NCI-H2029 (cell line): ENCODE data around the gene TBKBP1.
"Not testable (repeated sequence)": the region's sequence is repeated elsewhere in the genome, so short reads cannot be mapped to it uniquely, and the experiment has no call there.

Experiments
- DNase-seq: peaks from one replicate; lab custom pipeline; 2025; lab: John Stamatoyannopoulos, UW

TBKBP1 gene

DNA sequence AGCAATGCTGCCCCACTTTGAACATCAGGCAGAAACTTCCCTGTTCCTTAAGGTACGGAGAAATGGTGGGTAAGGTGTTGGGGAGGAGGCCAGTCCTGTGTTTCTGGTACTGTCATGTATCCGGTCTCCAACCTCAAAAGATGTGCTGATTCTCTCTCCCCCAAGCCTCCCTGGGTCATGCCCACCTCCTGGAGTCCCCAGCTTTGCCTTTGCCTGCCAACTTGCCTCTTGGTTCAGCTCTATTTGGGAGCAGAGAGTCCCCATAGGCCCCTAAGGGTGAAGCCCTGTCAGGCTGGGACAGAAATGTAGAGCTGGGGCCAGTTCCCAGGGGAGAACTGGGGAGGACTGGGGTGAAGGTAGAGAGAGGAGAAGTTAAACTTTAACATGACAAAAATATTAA lies 37.4 kb downstream of the TBKBP1 start:
- DNase-seq: no peak

DNA sequence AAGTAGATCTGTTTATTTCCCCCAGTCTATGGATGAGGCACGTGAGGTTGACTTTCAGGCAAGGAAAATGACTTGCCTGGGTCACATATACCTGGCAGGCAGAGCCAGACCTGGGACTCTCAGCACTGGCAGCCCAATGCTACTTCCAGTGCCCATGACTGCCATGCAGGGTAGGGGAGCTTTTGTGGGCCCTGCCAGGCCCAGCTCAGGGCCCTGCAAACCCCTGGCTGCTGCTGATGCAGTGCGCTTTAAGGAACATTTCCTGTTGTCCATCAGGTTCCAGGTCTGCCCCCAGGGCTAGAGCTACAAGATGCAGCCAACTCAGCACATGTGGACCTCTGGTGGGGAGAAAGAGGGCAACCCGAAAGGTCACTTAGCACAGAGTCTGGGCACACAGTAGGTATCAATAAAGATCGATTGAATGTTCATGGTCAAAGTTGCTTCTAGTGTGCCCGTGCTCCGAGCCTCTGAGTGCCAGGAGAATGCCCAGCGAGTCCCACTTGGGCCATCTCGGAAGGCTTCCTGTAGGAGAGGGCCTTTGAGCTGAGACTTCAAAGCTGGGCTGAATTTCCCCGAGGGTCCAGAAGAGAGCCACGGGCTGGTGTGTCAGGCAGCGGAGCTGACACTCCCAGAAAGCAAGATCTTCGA lies 38.6 kb downstream of the TBKBP1 start:
- no peak for DNase-seq

DNA sequence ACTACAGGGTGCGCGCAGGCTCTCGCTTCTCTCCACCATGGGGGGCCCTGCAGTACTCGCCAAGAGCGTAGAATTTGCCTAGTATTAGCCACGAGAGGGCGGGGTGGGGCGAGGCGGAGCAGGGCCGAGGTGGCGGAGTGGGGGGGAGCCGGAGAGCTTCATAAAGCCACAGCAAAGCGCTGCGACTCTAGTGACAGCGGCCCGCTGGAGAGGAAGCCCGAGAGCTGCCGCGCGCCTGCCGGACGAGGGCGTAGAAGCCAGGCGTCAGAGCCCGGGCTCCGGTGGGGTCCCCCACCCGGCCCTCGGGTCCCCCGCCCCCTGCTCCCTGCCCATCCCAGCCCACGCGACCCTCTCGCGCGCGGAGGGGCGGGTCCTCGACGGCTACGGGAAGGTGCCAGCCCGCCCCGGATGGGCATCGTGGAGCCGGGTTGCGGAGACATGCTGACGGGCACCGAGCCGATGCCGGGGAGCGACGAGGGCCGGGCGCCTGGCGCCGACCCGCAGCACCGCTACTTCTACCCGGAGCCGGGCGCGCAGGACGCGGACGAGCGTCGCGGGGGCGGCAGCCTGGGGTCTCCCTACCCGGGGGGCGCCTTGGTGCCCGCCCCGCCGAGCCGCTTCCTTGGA lies 39.2 kb downstream of the TBKBP1 start, which contains the start of gene TBX21:
Gene TBX21, plus strand, starts transcription at position 190 of the 627 bp plus-strand sequence. Its CDS starts 219 bp downstream, at position 409.
- DNase-seq: no peak

DNA sequence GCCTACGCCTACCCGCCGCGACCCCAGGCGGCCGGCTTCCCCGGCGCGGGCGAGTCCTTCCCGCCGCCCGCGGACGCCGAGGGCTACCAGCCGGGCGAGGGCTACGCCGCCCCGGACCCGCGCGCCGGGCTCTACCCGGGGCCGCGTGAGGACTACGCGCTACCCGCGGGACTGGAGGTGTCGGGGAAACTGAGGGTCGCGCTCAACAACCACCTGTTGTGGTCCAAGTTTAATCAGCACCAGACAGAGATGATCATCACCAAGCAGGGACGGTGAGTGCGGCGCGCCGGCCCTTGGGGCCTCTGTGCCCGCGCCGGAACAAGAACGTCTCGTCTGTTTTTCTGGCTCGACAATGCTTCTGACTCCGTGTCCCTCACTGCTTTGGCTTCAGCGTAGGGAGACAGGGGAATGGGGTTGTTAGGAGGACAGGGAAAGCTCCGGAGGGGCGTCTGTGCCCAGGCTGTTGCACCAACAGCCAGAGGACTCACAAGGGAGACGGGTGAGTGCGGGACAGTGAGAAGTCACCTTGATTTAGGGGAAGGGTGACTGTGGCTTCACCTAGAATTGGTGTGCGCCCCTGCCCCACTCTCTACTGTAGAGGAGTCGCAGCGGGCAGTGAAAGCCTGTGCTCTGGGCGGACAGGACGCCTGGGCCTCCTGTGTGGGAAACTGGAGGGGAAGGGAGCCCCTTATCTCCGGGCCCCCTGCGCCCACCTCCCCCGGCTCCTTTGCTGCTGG lies 39.9 kb downstream of the TBKBP1 start:
- no peak for DNase-seq

DNA sequence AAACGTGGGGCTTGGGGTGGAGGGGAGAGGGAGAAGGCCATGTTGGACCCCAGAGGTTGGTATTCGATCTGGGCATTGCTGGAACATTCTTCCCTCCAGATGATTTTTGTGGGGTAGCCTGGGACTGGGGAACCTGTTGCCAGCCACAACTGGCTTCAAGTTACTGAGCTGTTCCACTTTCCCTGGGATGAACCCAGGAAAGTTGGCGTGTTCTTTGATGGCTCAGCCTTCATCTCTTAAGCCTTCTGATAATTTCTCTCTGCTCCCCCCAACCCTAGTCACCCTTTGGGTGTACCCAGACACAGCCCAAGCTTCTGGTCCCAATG lies 41.1 kb downstream of the TBKBP1 start:
- no peak for DNase-seq

DNA sequence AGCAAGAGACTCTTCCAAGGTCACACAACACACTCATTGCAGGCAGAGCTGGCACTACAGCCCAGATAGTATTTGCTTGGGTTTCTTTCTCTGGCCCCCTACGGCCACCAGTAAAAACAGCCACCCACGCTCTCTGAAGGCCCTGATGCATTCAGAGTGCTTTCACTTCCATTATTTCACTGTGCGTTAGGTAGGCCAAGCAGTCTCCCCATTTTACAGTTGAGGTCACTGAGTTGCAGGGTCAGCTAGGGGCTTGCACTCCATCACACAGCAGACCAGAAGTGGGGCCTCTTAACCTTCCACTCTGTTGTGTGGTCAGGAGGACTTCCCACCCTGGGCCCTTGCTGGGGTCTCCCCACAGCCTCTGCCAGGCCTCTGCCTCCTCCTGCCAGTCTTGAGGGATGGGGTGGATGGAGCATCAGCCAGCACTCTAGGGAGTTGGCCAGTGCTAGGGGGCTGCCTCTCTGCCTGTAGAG lies 41.6 kb downstream of the TBKBP1 start:
- no peak for DNase-seq

DNA sequence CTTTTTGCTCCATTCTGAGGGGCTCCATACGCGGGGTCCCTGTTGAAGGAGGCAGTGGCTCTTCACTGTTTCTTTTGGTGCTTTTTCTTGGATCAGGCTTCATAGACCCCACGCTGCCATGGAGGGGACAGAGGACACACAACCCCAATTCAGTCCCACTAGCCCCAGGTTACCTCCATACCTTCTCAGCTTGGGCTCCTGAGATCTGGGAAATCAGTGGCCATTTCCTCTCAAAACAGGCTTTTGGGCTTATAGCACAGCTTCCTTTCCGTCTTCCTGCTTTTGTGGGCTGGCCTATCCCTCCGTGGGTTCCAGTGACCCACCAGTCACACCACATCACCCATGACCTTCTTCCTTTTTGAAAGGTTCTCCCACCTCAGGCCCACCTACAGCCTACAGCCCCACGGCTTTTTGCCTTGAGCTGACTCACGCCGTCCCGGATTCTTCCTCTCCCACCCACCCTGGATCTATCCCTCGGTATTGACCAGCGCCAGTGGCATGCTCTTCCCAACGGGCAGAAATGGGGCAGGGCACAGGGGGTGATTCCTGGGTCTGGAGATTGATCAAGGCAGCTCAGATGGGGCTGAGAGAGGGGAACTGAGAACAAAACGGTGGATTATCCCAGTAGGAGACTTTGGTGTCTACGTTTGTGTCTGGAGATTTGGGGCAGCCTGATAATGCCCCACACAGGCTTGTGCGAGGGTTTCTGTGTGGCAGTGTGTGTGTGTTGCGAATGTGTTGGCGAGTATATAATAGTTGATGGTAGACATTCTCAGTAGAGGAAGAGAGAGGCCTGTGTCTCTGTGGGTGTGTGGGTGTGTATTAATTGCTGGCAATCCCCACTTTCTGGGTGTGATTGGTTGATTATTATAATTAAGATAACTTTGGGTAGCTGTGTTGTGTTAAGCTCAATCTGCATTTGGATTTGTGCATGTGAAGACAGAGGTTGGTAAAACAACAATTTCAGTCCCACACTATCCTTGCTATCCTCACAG lies 42.8 kb downstream of the TBKBP1 start:
- DNase-seq: no peak

DNA sequence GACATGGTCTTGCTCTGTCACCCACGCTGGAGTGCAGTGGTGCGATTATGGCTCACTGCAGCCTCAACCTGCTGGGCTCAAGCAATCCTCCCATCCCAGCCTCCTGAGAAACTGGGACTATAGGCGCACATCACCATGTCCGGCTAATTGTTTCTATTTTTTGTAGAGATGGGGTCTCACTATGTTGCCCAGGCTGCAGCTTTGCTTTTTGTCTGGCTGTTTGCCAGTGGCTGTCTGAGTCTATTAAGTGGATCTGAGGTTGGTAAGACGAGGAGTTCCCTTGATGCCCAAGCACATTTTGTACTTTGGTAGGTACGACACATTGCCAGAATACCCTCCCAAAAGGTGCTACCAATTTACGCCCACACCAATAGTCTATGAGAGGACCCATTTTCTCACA lies 44.2 kb downstream of the TBKBP1 start:
- DNase-seq: no peak

DNA sequence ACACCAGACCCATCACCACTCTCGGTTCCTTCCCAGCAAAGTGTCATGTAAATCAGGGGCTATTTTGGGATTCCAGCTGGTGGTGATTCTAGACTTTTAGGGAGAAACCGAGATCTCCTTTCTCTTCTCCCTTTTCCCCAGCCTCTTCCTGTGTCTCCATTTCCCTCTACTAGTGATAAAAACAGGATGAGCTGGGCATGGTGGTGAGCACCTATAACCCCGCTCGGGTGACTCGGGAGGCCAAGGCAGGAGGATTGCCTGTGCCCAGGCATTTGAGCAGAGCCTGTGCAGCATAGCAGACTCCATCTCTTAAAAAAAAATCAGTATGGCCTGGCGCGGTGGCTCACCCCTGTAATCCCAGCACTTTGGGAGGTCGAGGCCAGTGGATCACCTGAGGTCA lies 45.2 kb downstream of the TBKBP1 start:
- DNase-seq: no peak

DNA sequence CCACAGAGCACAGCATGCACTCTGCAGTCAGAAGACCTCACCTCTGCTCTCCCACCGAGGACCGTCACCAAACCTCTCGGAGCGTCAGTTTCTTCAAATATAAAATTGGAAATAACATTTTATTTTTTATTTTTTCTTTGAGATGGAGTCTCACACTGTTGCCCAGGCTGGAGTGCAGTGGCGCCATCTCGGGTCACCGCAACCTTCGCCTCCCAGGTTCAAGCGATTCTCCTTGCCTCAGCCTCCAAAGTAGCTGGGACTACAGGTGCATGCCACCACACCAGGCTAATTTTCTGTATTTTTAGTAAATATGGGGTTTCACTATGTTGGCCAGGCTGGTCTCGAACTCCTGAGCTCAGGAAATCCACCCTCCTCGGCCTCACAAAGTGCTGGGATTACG lies 46.0 kb downstream of the TBKBP1 start:
- not testable (repeated sequence) for DNase-seq

DNA sequence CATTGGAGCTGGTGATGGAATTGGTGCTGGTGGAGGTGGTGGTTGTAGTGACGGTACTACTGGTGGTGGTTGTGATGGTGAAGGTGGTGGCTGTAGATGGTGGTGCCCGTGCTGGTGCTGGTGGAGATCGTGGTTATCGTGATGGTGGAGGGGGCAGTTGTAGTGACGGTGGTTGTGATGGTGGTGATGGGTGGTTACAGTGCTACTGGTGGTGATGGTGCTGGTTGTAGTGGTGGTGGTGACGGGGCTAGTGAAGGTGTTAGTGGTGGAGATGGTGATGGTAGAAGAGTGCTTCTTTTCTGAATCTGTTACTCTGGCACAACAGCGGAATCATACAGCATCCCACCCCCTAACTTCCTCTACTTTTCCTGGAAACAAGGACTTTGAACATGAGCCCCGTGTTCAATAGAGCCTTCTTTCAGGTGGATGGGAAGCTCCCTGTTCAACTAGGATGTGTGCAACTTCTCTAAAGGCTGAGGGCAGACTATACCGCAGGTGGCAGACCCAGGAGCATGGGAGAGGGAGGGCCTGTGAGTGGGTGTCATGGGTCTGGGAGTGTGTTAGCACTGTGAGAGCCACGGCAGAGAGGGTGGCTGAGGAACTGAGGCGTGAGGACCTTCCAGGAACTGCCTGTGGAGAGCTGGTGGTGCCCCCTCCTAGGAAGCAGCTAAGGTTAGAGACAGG lies 47.3 kb downstream of the TBKBP1 start:
- DNase-seq: no peak

DNA sequence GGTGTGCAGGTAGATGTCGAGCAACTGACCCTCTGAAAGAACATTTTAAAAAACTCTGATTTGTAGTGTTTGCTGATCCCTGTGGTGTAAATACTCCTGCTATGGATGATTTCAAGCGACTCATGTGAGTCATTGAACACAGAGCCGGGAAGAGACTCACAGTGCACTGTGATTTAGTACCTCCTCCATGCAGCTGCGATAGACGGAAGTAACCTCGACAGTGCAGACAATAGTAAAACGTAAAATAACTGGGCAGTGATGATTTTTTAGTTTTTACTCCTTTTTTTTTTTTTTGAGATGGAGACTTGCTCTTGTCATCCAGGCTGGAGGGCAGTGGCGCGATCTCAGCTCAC lies 47.8 kb downstream of the TBKBP1 start:
- DNase-seq: no peak

DNA sequence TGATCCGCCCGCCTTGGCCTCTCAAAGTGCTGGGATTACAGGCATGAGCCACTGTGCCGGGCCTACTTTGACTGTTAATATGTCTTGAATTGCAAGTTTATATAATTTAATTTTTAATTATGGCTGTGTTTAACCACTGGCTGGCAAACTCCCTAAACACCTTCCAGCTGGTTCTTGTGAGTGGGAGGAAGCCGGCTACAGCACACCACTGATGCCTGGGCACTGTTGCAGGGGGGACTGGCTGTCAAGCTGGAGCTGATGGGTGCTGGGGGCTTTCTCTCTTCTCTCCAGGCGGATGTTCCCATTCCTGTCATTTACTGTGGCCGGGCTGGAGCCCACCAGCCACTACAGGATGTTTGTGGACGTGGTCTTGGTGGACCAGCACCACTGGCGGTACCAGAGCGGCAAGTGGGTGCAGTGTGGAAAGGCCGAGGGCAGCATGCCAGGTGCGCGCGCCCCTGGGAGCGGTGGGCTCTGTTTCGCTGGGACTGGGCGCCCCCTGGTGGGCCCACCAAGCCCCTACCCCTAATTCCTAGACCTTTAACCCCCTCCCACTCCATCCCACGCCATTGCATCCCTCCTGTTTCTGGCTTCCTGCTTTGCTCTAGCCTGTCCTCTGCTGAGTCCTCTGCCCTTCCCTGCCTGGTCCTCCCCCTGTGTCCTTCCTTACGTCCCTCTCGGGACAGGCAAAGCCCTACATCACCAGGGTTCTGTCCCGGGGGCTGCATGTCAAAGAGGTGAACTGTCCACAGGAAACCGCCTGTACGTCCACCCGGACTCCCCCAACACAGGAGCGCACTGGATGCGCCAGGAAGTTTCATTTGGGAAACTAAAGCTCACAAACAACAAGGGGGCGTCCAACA lies 48.6 kb downstream of the TBKBP1 start:
- DNase-seq: no peak

DNA sequence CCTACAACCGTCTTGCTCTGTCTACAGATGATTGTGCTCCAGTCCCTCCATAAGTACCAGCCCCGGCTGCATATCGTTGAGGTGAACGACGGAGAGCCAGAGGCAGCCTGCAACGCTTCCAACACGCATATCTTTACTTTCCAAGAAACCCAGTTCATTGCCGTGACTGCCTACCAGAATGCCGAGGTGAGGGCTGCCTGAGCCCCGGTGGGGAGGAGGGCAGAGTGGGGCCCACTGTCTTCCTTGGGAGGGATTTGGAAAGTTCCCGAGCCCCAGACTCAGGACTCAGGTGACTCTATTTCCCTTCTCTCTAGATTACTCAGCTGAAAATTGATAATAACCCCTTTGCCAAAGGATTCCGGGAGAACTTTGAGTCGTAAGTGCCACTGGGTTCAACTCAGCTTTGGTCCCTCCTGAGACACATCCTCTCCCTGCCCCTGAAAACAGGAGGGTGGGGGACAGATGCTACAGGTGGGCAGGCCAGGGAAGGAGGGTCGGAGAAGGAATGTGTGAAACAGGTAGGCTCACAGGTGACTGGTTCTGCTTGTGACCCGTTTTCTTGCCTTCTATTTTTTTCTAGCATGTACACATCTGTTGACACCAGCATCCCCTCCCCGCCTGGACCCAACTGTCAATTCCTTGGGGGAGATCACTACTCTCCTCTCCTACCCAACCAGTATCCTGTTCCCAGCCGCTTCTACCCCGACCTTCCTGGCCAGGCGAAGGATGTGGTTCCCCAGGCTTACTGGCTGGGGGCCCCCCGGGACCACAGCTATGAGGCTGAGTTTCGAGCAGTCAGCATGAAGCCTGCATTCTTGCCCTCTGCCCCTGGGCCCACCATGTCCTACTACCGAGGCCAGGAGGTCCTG lies 50.4 kb downstream of the TBKBP1 start:
- no peak for DNase-seq

DNA sequence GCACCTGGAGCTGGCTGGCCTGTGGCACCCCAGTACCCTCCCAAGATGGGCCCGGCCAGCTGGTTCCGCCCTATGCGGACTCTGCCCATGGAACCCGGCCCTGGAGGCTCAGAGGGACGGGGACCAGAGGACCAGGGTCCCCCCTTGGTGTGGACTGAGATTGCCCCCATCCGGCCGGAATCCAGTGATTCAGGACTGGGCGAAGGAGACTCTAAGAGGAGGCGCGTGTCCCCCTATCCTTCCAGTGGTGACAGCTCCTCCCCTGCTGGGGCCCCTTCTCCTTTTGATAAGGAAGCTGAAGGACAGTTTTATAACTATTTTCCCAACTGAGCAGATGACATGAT lies 51.0 kb downstream of the TBKBP1 start:
- no peak for DNase-seq

DNA sequence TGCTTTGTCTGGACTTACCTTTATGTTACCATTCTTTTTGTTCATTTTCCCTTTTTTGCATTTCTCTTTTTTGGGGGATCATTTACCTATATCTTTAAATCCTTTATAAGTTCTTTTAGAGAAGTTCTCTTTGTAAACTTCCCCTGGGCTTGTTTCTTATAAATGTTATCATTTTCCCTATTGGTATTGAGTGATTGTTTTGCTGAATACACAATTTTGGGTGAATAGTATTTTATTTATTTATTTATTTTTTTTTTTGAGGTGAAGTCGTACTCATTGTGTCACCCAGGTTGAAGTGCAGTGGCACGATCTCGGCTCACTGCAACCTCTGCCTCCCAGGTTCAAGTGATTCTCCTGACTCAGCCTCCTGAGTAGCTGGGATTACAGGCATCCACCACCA lies 57.5 kb downstream of the TBKBP1 start:
- DNase-seq: no peak

DNA sequence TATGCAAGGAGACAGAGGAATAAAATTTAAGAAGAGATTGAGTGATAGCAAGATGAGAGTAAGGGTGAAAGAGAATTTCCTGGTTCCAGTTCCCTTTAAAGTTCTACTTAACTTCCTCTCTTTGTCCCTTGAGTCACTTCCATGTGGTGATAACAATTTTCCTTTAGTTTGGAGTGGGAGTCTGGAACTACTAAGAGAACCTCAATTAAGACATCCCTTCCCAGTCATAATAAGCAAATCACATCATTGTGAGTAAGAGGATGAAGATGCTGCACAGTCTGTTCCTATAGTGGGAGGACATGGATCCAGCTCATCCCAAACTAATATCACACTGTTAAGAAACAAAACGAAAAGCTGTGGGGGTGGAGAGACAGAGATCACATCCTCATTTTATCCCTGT lies 63.4 kb downstream of the TBKBP1 start:
- DNase-seq: no peak

DNA sequence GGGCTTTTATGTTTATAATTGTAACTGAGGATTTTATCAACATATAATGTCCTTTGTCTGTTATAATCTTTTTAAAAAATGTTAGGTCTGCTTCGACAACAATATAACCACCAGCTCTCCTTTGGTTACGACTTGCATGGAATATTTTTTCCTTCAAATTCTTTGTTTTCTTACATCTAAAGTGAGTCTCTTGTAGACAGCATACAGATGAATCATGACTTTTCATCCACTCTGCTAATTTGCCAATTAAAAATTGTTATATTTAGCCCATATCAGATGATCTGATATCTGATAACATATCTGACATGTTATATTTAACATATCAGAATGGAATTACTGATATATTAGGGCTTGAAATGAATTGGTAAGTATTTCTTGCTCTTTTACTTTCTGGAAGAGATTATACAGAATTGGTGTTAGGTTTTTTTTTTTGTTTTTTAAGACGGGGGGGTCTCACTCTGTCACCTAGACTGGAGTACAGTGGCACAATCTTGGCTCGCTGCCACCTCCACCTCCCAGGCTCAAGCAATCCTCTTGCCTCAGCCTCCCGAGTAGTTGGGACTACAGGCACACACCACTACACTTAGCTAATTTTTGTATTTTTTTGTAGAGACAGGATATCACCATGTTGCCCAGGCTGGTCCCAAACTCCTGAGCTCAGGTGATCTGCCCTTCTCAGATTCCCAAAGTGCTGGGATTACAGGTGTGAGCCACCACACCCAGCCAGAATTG lies 66.6 kb downstream of the TBKBP1 start:
- DNase-seq: no peak
